ENCODE data around the gene PSMC3. TPM values are rescaled to one million over a fixed set of nuclear protein-coding genes. Genes with fewer than 3 reads are reported as not detected.

Gene PSMC3
- total RNA-seq, 1 donor from 2014 or later, result 79.4 TPM

- Histone ChIP-seq H3K36me3 (no peaks in the 10 kb centered on the region), H3K4me1 (no peaks in the 10 kb centered on the region), H3K27ac (no peak overlapping the region), H3K4me3 (no peak overlapping the region), H3K9me3 (no peaks in the 10 kb centered on the region), H3K27me3 (no peaks in the 10 kb centered on the region)
- intact Hi-C loops (cut with DNase I), result no loop called here
- peak; percentile 14 for ATAC-seq
- no peak for TF ChIP-seq CTCF (IDR thresholded peaks at IDR 0.05)
- no peak for DNase-seq
Observed at GRCh38 chr11:47437746-47438418, 11.6 kb upstream of the PSMC3 start.

GRCh38 chr11:47437218-47437745, 11.0 kb upstream of the PSMC3 start:
- ATAC-seq, result no peak
- intact Hi-C loops (cut with DNase I), result no loop called here
- Histone ChIP-seq H3K9me3 (no peaks in the 10 kb centered on the region), H3K27ac (no peak overlapping the region), H3K4me3 (no peak overlapping the region), H3K4me1 (no peaks in the 10 kb centered on the region), H3K36me3 (no peaks in the 10 kb centered on the region), H3K27me3 (no peaks in the 10 kb centered on the region)
- DNase-seq, result no peak
- no peak for TF ChIP-seq CTCF (IDR thresholded peaks at IDR 0.05)

GRCh38 chr11:47436726-47437125, 10.5 kb upstream of the PSMC3 start:
- intact Hi-C loops (cut with DNase I), result no loop called here
- no peaks in the 10 kb centered on the region for H3K4me1 ChIP-seq
- H3K9me3 ChIP-seq, result no peaks in the 10 kb centered on the region
- DNase-seq, result no peak
- H3K27ac ChIP-seq, result no peak overlapping the region
- H3K27me3 ChIP-seq, result no peaks in the 10 kb centered on the region
- no peak for TF ChIP-seq CTCF (IDR thresholded peaks at IDR 0.05)
- ATAC-seq, result no peak
- H3K4me3 ChIP-seq, result no peak overlapping the region
- no peaks in the 10 kb centered on the region for H3K36me3 ChIP-seq

GRCh38 chr11:47435687-47436086, 9.4 kb upstream of the PSMC3 start:
- intact Hi-C loops (cut with DNase I), result no loop called here
- H3K27ac ChIP-seq, result no peak overlapping the region
- ATAC-seq (peak; percentile 68), DNase-seq (no peak)
- H3K4me3 ChIP-seq, result no peak overlapping the region
- no peaks in the 10 kb centered on the region for H3K9me3 ChIP-seq
- no peaks in the 10 kb centered on the region for H3K4me1 ChIP-seq
- H3K27me3 ChIP-seq, result no peaks in the 10 kb centered on the region
- TF ChIP-seq CTCF (IDR thresholded peaks at IDR 0.05), result no peak
- no peaks in the 10 kb centered on the region for H3K36me3 ChIP-seq

GRCh38 chr11:47434011-47434786, 8.0 kb upstream of the PSMC3 start:
- H3K4me3 ChIP-seq, result no peak overlapping the region
- DNase-seq, result no peak
- H3K36me3 ChIP-seq, result no peaks in the 10 kb centered on the region
- TF ChIP-seq CTCF (IDR thresholded peaks at IDR 0.05), result no peak
- ATAC-seq, result no peak
- no peaks in the 10 kb centered on the region for H3K4me1 ChIP-seq
- intact Hi-C loops (cut with DNase I), result no loop called here
- H3K9me3 ChIP-seq, result no peaks in the 10 kb centered on the region
- H3K27ac ChIP-seq, result no peak overlapping the region
- no peaks in the 10 kb centered on the region for H3K27me3 ChIP-seq

Measured in upper lobe of right lung (tissue), 1 donor.